Dermis blood vessel endothelial cell (primary cell): ENCODE results near the gene TGFA. TPM values are rescaled to one million over a fixed set of nuclear protein-coding genes. Genes with fewer than 3 reads are reported as not detected.
"Not testable (repeated sequence)": the region's sequence is repeated elsewhere in the genome, so short reads cannot be mapped to it uniquely, and the experiment has no call there.

Experiments used
- DNase-seq: peaks from one replicate; pipeline ENCODE4 v3.0.0; 2010
- total RNA-seq: library from RNA; depleted of rRNA; stranded (reverse); fragments of >200 nt; gene quantifications from 2 replicates; pipeline ENCODE4 v1.2.3, GENCODE V29; 2014

TGFA gene
- total RNA-seq, 1 donor from 2014 or later: 22.6 TPM

DNA sequence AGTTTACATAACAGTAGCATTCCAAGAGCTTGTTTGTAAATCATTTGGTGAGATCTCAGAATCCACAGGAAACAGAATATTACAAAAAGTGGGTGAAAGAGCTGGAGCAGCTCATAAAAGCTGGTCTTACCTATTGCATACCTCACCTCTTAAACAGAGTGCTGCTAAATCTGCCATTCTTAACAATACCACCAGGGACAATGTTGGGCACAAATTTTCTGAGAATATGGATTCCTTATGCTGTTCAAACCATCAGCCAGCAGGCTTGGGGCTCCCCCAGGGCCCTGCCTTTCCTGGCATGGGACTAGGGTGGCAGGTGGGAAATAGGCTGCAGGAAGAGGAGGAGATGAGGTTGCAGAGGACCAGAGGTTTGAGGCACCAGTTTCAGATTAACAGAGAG lies 55.6 kb downstream of the TGFA start:
- DNase-seq: peak; percentile 16

DNA sequence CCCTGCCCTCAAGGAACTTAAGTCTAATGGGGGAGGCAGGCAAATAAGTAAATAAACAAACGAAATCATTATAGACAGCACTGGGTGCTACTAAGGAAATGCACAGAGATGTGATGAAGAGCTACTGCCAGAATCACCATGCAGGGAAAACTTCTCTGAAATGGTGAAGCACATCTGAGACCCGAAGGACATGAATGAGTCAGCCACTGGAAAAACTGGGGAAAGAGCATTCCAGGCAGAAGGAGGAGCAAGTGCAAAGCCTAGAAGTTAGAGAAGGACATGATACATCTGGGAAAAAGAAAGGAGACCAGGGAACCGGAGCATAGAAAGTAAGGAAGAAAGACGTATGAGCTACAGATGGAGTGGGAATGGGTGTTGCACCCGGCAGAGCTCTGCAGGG lies 56.8 kb downstream of the TGFA start:
- no peak for DNase-seq

DNA sequence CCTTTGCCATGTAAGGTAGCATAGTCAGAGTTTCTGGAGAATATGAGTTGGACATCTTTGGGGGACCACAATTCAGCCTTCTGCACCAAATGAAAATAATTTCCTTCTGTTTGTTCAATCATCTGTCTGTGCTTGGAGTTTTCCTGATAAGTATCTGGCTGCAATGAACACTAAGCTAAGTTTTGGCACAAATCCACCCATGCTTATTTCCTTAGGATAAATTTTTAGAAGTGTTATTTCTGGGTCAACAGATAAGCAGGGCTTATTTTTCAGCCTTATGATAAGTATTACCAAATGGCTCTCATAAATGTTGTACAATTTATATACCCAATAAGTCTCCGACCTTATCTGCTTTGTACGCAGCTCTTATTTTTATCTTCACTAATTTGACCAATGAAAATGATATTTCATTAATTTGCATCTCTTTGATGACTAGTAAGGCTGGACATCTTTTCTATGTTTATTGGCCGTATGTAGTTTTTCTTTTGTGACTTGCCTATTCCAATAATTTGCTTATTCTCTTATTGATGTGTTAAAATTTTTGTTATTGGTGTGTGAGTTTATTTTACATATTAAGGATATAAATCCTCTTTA lies 59.2 kb downstream of the TGFA start:
- no peak for DNase-seq

DNA sequence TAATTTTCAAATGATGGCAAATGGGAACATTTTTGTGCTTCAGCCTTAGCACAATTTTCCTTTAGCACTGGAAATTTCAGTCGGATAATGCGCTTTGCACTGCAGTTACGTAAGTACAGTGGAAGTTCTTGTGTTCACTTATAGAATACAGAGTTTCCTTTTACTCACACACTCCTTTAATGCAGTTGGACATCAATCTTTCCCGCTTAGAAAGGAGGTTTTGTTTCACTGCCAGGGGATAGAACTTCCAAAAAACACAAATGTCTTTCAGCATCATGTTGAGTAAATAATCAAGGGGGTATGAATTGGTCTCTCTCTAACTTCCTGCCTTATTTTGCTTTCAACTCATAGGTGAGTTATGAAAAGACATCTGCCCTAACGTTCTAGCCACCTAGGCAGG lies 63.2 kb downstream of the TGFA start:
- no peak for DNase-seq

DNA sequence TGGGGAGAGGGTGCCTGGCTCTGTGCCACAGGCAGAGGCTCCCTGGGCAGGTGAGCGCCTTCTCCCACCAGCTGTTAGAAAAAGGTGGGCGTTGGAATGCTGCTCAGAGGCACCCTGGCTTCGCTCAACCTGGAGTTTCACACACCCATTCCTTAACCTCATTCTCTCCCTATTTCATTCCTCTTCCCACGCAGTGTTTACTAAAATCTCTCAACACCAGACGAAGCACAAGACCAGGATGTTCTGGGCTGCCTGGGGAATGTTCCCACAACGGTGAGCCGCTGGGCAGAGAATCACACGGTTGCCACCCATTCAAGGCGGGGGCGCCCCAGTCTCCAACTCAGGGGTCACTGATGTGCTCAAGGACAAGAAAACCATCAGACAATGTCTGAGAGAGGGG lies 64.5 kb downstream of the TGFA start:
- DNase-seq: no peak

DNA sequence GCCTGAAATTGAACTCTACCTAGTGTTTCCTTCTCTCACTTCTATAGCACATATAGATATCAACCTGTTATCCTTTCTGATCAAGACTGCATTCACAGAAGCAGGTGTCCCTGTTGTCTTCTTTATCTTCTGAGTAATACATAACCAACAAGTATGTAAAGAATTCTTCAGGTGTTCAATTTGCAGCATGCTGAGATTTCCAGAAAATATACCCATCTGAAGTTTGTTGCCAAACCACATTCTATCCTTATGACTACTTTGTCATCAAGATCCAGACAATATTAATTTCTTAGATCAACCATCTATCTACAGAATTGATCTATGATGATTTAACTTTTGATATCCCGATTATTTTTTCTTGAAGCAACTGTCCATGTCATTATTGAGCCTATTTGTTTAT lies 69.5 kb downstream of the TGFA start:
- no peak for DNase-seq

DNA sequence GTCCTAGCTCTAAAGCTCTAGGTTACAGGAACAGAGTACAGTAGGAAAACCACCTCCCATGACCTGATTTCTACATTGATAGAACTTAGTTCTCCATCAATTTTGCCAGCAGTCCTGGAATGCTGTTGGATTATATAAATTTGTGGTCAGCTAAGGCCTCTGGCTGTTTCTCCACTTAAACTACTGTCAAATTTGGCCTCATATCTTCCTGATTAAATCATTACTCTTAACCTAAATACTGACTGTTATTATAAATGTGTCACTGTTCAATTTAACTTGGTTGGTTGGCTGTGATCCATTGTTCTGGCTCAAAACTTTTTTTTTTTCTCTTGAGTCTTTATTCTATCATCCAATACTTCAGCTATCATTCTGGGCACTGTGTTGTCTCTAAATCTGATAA lies 71.2 kb downstream of the TGFA start:
- DNase-seq: no peak

DNA sequence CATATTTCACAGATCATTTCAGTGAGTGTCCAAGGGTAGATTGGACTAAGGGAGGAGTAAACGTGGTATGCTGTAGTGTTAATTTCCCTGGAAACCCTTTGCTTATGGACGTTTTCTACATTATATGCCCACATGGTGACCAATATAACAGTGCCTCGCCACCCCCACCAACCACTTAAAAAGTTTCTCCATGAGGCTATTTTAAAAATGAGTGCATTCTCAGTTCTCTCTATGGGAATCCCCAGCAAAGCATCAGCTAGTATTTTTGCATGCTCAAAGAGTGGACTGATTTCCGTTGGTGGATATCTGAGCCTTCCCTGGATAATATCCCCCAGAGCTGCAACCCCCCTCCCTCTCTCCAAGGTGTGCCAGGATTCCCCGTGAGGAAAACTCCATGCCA lies 73.2 kb downstream of the TGFA start:
- no peak for DNase-seq

DNA sequence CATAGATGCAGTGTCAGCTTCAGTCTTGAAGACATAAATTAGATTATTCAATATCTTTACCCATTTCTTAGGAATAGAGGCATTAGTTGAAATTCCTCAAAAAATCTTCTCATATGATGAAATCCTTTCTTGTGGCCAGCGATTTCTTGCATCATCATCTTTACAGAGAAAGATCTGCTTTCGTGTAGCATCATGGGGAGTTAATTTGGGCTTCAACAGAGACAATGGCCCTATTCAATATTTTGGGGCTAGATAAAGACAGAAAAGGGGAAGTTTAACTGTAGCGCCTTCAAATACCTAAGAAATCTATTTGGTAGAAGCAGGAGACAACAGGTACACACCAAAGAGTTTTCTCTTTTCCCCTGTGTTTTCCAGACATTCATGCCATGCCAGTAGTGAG lies 73.8 kb downstream of the TGFA start:
- no peak for DNase-seq

DNA sequence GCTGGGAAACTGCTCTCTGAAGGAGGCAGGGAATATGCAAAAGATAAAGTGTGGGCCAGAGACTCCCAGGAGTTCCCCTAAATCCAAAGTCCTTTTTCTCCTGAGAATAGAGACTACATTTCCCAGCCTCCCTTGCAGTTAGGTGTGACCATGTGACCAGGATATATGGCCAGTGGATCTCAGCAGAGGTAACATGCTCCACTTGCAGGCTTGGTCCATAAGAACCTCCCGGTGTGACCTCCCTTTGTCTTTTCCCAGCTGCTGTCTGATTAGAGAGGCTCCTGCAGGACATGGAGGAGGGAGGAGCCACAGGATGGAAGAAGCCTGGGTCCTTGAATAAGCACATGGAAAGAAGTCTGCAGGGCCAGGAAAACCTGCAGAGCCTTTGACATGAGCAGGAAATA lies 76.2 kb downstream of the TGFA start:
- DNase-seq: no peak

DNA sequence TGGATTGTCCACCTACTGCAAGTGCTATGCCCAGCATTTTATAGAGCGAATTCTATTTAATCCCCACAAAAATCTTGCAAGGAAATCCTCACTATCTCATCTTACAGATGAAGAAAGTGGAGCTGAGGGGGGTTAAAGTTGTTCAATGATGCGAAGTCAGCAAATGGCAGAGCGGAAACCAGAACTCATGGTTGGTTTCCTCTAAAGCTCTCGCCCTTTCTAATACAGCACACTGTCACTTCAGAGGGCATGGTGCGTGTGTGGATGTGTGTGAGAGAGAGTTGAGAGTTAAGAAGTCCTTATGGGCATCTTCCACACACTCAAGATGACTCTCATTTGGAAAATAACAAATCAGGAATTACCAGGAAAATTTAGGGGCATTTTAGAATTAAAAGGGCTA lies 78.4 kb downstream of the TGFA start:
- DNase-seq: no peak

DNA sequence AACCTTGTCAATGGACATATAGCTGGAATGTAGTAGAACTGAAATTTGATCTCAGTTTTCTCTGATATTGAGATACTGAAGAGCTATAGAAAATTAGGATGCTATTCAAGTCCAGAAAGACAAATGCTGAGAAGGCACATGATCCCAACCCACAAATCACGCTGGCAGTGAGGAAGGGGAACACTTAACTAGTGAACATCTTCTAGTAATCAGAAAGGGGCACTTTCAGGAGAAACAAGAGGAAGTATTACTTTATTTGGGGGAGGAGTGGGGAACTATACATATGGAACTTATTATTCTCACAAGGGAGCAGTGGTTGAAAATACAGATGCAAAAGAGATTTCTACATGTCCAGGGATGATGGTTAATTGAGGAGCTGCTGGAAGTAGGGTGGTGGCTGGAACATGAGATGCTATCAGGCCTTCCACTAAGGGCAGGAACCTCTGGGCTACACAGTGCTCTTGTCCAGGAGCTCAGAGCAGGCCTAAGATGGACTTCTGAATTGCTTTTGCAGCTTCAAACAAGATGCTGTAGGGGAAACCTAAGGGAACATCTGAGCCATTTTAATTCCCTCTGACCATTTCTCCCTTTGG lies 79.3 kb downstream of the TGFA start:
- no peak for DNase-seq

DNA sequence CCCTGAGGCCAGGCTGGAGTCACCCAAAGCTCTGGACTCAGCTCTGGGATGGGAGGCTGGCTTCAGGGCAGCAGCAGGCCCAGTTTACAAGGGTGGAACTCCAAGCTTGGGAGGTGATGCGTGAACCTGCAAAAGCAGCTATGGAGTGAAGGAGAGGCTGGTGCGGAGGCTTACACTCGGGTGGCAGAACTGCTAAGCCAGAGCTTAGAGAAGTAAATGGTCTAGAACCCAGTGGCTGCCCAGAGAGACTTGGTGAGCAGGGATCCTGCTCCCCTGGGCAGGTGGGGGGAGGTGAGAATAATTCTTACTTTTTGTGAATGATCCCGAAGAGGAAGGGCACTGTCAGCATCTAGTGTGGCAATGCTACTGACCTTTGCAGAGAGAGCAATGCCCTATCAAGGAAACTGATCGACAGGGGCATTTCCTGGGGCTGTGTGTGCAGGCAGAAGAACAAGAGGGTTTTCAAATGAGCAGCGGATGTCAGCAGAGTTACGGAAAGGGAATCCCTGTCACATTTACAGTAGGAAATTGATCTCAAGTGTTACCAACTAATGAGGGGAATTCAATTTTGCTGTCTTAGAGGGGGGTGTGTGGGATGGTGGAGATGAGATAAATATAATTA lies 80.4 kb downstream of the TGFA start:
- no peak for DNase-seq

DNA sequence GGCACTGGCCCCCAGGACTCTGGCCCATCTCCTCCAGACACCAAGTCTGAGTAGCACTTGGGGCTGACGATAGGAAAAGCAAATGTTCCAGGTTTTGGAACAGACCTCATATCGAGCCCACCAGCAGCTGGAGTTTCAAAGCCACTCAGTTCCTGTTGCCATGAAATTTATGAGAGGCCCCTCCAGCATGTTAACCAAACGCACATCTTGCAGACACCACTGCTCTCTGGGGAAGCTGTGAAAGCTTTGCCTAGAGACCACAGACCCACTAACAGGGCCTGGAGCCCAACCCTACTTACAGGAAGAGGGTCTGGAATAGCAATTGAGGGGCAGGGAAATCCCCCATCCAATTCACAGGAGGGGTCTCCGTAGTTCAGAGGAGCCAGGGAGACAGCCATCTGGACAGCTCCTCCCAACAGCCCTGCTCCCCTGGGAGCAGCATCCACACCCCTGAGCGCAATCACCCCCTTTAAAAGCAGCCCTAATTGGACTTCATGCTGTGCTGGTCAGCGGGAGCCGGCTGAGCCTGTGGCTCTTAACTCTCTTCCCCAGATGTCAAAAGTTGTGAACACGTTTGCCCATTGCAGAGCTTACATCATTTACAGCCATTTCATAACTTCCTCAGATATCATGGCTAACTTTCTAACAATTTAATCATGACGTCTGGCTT lies 81.3 kb downstream of the TGFA start:
- no peak for DNase-seq

DNA sequence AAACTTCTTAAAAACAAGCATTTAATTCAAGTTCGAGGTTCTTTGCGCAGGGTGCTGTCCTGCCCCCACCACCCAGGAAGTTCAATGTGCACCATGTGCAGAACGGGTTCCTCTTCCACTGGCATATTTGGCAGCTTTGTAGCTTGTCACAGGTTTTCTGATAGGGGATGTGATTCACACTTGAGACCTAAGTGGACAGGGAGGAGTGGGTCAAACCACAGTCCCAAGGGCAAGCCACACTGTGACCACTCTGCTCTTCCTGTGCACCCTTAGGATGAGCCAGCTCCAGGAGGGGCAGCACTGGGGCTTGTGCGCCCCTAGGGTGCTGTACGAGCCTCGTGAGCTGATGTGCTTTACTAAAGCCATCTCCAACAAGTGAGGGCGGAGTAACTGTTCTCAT lies 82.5 kb downstream of the TGFA start:
- DNase-seq: no peak

DNA sequence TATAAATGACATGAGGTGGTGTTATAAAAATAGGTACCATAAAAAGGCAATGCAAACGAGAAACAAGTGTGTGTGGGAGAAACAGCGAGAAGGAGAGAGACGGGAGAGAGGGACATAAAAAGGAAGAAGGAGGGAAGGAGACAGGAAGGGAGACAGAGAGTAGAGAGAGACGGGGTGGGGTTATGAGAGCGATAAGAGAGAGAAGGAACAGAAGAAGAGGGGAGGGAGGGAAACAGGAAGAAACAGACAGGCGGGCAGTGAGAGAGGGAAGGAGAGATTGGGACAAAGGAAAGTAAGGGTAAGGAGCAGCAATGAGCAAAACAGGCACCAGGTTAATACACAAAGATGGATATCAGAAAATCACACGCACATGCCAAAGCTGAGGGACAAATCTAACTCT lies 83.7 kb downstream of the TGFA start:
- DNase-seq: no peak

DNA sequence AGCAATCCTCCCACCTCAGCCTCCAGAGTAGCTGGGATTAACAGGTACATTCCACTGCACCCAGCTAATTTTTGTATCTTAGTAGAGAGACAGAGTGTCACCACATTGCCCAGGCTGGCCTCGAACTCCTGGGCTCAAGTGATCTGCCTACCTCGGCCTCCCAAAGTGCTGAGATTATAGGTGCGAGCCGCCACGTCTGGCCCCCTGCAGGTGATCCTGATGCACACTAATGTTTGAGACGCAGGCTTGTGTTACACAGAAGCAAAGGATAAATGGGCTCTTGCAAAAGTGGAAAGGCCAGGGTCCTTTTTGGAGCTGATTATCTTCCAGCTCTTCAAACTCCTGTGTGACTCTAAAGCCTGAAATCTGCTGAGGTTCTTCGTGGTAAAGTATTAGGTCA lies 84.2 kb downstream of the TGFA start:
- DNase-seq: no peak

DNA sequence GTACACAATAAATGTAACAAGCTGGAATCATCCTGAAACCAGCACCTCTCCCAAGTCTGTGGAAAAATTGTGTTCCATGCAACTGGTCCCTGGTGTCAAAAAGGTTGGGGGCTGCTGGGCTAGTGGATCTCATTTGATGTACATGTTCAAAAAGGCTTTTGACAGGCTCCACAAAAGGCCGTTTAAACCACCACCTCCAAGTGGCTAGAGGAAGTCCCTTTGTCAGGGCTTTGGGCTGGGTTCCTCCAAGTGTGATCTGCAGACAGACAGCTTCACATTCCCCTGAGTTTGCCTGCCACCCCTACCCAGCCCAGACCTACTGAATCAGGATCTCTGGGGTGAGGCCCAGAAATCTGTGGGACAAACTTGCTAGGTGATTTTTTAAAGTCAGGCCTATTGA lies 84.7 kb downstream of the TGFA start:
- no peak for DNase-seq

DNA sequence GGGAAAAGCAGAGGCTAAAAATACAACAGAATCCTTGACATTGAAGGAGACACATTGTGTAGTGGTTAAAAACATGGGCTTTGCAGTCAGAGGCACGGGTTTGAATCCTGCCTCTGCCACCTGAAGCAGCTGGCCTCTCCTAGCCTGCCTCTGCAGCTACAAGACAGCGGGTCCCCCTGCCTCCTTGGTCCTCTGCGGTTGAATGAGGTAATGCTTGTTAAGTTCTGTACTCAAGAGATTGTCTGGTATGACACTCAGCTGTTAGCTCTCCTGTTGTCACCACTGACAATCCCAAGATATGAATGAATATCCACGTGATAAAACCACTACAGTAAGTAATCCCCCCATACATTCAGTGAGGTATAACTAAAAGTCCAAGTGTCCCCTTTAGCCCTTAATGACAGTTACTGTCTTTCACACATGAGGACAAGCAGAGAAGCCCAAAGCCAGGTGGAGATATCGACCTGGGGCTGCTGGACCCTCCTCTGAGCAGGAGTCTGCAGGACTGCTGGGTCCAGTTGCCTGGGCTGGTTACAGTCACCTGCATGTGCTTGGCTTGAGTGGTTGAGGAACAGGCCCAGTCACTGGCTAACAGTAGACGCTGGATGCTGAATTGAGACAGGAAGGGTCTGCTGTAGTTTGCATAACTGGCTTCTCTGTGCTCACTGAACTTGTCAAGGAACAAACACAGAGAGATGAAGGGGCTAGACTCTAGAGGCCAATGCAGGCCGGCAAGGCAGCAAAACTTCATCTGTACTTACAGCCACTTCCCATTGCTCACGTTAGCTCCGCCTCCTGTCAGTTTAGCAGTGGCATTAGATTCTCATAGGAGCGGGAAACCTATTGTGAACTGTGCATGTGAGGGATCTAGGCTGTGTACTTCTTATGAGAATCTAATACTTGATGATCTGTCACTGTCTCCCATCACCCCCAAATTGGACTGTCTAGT lies 85.5 kb downstream of the TGFA start:
- DNase-seq: no peak

DNA sequence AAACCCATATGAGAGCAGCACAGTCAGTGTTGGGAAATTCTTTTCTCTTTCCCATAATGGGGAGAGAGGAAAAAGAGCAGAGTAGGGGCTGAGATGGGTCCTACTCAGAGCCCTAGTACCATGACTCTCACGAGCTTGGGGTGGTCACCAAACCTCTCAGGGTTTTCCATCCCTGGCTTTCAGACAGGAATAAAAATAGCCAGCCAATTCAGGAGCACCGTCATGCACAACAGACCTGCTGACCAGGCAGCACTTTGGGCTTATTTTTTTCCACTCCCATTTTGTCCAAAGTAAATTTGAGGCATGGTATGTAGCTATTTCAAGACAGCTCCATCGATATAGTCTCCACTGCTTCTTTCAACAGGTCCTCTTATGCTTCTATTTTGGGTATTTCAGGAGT lies 86.4 kb downstream of the TGFA start:
- DNase-seq: no peak

DNA sequence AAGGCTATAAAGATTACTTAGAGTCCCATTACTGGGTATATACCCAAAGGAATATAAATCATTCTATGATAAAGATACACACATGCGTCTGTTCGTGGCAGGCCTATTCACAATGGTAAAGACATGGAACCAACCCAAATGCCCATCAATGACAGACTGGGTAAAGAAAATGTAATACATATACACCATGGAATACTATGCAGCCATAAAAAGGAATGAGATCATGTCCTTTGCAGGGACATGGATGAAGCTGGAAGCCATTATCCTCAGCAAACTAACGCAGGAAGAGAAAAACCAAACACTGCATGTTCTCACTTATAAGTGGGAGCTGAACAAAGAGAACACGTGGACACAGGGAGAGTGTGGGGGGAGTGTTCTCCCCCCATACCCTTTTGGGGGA lies 87.0 kb downstream of the TGFA start:
- DNase-seq: not testable (repeated sequence)

DNA sequence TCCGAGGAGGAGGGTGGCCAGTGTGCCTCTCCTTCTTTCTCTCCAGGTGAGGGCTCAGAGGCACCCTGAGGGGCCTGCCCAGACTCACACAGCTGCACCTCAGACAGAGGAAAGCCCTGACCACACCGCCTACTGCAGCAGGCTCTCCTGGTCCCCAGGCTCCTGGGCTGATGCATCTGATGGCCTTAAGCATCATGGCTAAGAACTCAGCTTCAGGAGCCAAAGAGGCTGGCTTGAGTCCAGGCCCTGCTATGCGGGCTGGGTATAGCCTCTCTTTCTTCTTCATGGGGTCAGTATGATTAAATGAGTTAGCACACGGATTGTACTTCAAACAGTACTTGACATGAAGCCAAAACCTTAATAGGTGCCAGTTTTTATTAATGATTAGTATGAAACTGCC lies 89.6 kb downstream of the TGFA start:
- no peak for DNase-seq

DNA sequence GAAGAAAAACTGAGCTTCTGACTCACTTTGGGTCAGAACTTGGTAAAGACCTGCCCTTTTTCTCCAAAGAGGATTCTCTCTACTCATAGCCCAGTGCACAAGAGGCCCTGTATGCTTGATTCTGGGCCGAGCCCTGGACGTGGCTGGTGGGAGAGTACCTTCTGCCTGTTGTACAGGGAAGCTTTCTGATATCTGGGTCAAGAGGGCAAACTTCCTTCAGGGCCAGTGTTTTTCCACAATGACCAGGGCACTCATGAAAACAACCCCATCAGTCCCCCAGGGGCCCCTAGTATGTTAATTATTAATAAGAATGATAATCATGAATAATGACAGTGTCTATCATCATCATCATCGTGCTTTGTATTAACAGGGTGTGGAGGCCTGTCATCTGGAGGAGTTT lies 90.0 kb downstream of the TGFA start:
- DNase-seq: no peak
